DMS 273 (cell line): Measurements from ENCODE around the gene IFIH1.
A peak's percentile ranks its signal among the peaks of the same experiment; 100 is the strongest.

ENCODE experiments used
- DNase-seq: peaks from one replicate; lab custom pipeline; 2025; ENCODE audit not compliant: unreplicated experiment; lab: John Stamatoyannopoulos, UW

Gene IFIH1

DNA sequence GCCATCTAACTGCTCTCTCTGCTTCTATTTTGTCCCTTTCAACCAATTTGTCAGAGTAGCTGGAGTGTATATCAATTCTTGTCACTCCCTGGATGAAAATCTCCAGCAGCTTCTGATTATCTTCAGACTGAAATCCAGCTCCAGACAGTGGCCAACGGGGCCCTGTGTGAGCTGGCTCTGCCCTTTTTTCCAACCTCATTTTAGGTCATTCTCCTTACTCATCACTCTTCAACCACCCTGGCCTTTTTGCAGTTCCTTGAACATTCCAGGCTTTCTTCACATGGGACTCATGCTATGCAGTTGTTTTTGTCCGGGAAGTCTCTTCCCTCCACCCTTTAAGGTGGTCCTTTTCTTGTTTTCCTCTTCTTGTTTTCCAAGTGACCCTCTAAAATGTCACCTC, 59.8 kb downstream of the IFIH1 start:
- DNase-seq, result no peak

DNA sequence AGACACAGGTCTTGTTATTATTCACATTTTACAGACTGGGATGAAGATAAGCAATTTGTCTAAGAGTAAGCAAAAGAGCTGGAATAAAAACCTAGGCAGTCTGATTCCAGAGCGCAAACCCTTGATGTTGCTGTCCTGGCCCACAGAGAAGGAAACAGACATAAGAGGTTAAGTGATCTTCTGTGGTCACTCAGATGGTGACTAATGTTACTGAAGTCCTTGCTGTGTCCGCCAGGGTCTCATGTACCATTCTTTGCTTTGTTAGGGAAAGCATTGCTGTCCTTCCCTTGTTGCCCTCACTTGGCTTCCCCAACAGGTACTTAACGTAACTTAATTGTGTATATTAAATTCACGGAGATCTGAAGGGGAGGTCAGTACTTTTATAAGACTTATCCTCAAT, 60.3 kb downstream of the IFIH1 start:
- no peak for DNase-seq

DNA sequence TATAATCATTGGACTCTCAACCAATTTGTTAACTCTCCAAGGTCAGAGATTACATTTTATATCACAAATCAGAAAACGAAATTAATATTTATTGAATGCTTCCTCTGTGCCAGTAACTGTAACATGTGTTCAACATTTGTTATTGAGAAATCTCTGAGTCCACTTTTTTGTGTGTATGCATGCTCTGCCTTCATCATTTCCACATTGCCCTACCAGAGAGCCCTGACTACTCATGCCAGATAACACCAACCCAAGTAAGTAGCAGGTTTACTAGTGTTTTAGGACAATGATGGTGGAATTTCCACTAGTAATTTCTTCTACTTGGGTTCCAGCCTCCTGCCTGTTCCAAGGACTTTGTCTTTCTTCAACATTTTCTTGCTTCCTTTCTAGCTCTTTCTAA, 61.1 kb downstream of the IFIH1 start:
- DNase-seq, result no peak

DNA sequence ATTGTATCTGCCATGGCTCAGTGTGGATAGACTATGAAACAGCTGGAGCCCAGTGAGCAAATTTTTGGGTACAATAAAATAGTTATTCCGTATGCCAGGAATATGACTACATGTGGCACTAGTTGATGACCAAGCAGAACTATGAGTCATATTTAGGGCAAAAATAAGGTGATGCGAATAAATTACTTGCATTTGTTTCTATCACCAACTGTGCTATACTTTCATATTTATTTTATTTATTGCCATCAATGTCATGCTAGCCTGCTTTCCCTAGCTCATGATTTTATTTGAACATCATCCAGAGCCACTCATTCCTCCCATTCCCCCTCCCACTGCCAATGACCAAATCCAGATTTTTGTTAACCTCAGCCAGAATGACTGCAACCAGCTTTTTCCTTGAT, 61.9 kb downstream of the IFIH1 start:
- no peak for DNase-seq

DNA sequence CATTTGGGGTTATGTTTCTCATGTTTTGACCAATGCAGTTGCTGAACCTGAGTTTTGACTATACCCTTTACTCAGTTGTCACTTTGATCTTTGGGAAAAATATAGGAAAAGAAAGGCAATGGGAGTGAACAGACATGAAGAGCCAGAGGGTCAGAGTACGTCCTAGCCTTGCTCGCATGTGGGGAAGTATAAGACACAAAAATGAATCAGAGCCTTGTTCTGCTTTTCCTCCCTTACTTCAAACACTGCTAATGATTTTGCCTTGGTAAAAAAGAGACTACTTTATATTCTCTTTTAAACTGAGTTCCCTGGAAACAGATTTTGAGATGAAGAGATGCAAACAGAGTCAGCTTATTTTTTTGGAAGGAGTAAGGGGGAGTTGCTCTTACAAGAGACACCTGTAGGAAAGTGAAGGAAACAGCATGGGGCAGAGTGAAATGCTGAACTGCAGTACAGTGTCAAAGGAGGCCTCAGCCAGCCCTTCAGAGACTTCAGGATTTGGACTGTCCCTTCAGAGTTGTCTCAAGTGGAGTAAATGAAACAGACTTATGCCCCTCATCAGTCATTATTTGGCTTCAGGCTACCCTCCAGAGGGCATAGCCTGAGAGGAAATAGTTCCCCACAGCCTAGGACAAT, 64.1 kb downstream of the IFIH1 start:
- no peak for DNase-seq

DNA sequence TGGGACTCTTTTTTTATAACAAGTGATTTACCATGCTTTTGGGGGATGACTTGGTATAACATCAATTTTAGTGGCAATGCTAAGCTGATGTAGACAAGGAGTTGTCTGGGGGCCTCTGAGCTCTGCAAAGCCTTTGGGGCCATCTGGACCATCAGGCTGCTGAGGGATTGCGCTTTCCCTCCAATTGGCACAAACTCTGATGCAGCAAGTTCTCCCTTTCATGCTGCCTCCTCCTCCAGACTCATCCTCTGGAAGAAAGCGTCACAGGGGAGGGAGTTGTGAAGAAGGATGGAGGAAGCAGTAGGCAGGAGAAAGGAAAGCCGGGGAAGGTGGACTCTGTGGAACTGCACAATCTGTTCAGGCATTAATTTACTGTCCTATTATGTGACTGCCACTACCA, 65.0 kb downstream of the IFIH1 start:
- peak; percentile 3 for DNase-seq

DNA sequence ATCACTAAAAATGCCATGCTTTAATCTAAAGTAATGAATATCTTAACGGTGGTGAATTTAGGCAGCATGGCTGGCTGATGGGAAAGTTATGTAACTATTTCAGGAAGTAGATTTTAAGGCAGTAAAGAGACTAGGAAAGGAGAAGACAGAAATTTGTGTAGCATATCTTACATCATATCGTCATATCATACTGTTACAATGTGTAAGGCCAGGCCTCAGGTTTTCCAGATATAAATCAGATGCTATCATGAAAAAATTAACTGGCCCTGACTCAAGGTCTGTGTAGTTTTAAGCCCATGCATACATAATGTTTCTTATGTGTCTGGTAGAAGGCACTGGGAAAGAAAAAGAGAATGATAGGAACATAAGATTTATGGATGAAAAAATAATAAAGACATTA, 66.3 kb downstream of the IFIH1 start:
- DNase-seq, result no peak

DNA sequence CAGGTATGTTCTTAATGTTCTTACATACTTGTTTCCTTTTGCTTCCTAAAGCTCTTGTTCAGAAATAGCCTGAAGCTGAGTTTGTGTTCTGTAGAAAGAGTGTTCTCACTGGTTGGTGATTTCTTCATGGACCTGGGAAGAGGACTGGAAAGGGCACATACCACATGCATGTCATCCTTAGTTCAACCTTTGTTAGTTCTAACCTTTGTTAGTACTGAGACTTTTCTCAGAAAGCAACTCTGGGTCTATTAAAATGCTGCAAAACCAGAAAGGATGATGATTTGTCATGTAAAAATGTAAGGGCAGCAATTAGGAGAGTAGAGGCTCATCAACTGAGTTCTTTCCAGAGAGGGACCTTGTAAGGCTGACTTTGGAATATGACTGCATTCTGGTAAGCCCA, 72.7 kb downstream of the IFIH1 start:
- DNase-seq, result no peak

DNA sequence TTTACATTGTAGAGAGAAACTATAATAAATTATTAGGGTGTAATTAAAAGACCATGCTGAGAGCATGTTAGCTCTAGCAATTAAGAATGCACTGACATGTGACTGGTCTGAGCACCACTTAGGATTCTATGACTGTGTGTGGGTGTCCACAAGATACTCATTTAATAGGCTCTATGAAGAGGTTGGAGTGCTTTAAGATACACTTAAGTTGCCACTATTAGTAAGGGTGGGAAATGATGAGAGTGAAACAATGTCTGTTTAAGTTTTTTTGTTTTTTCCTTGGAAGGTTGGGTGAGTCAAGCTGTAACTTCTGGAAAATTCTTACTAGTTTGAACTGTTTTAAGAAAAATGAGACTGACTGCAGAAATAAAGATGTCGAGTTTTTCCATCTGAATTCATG, 73.4 kb downstream of the IFIH1 start:
- no peak for DNase-seq

DNA sequence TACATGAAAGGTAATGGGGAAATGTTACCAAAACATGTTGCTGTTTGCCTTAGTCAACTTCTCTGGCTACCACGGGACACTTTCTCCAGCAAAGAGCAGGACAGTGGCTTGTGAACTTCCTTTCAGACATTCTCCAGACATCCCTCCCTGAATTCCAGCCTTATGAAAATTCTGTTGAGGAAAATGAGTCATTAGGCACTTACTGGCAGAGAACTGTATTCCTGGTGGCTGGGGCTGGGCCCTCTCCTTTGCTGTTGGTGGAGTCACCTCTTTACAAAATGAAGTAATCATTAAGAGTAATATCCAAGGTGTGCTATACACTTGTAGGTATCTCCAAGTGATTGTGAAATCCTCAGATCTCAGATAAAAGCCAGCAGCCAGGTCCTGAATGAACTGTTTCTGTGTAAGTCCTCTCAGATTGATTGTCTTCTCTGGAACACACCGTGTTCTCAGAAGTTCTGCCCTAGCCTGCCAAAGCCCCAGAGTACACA, 73.9 kb downstream of the IFIH1 start:
- DNase-seq, result peak; percentile 12

DNA sequence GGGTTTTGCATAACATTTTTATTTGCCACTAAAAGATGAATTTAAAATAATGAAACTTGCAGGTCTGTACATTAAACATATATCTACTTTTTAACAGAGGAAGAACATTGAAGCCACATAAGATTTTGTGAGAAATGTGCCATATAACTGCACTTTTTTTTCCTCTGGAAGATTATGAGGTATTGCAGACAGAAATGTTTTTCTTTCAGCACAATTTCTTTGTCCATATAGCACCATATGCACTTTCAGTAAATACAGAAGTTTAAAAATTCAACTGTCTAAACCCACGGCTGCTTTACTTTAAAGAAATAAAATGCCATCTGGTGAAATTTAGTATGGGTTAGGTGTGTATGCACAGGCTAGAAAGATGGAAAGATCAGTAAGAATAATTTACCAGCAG, 74.8 kb downstream of the IFIH1 start:
- peak; percentile 47 for DNase-seq

DNA sequence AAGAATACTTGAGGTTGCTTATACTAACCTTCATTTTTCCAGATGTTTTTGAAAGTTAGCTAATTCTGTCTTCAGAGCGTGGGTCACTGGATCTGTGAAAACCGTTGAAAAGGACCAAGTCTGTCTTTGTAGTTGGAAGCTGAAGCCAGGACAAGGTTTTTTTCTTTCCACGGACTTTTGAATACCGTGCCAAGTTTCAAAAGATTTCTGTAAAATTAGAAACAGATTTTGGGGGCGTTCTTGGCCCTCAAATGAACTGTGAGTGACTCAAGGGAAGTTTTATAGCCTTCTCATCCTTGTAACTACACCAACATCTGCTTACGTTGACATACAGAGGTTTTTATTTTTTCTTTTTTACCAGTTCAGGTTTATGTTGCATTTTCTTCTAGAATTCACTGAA, 75.2 kb downstream of the IFIH1 start, which contains the start of gene FAP:
TSS of gene FAP (minus strand) at position 152 of the 400 bp plus-strand sequence. CDS start at position 34, 118 bp downstream.
- peak; percentile 68 for DNase-seq

DNA sequence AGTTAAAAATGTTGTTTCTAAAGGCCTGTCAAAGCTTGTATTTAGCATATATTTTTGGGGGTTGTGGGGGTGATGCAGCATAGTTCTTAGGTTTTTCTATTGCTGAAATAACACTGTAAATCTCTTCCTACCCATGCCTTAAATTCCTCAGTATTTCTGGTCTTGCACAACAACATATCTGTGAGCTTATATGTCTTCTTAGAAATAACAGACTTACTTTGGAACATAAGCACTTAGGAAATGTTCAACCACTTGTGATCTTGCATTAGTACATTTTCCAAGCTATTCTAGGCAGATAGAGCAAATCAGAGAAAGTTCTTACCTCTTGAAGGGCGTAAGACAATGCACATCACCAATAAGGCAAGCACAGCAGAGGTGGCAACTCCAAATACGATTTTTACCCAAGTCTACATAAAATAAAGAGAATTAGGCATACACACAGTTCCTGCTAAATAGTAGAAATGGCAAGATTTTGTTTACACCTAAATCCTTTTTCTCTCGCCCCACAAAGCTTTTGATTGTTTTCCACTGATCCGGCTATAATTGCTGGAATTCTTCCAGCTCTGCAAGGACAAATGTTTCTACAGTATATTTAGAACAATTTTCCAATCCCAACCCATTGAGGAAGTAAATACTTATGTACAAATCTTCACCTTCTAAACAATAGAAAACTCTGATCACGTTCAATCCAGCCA, 75.8 kb downstream of the IFIH1 start:
- peak; percentile 32 for DNase-seq

DNA sequence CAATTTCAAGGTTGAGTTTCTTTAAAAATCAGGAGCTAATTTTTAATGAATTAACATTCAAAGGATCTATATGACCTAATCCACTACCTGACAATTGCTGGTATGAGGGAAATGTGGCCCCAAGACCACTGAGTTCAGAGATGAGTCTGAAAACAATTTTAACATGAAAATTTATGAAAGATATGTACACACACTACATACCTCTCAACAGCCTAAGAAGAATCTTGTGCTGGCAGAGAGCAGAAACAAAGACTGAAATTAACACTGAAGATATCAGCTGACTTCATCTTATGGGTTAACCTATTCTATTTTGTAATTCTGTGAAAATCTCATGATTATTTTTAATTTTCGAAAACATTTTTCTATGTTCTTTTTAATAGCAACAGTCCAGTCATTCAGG, 76.9 kb downstream of the IFIH1 start:
- no peak for DNase-seq

DNA sequence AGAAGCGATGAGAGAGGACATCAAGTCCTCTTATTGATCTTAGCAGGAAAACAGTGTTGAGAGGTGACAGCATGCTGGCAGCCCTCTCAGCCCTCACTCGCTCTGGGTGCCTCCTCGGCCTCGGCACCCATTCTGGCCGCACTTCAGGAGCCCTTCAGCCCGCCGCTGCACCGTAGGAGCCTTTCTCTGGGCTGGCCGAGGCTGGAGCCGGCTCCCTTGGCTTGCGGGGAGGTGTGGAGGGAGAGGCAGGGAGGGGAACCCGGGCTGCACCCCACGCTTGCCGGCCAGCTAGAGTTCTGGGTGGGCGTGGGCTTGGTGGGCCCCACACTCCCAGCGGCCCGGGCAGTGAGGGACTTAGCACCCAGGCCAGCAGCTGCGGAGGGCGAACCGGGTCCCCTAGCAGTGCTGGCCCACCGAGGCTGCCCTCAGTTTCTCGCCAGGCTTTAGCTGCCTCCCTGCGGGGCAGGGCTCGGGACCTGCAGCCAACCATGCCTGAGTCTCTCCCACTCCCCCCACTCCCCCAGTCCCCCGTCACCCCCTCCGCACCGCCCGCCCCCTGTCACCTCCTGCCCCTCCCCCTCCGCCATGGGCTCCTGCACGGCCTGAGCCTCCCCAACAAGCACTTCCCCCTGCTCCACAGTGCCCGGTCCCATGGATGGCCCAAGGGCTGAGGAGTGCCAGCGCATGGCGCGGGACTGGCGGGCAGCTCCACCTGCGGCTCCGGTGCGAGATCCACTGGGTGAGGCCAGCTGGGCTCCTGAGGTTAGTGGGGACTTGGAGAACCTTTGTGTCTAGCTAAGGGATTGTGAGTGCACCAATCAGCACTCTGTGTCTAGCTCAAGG, 83.6 kb downstream of the IFIH1 start:
- no peak for DNase-seq

DNA sequence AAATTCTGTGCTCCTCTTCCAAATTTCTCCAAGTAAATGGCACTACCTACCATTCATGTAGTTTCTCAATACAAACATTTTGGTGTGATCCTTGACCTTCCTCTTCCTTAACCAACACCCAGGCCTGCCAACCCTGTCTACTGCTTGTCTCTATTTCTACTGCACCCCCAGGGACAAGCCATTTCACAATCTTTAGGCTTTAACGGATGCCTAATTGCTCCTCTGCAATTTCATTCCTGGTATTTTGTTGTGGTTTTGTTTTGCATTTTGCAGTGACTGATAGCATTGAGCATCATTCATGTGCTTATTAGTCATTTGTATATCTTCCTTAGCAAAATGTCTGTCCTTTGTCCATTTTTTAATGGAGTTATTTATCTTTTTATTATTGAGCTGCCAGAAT, 85.3 kb downstream of the IFIH1 start:
- DNase-seq, result no peak

DNA sequence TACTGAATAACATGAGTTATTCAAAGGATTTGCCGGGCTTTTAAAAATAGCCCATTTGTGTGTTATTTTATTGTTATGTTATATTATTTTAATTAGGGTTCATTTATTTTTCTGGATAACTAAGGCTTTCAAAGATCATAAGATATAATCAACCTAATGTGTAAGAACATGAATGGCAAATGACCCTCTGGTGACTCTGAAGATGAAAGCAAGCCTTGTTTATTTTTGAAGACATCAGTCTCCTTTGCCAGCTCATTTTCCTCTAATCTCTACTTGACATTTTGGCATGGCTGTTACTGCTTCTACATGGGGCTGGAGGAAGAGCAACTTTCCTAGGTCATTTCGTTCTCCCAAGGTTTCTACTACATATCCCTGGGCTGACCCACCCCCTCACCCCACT, 85.8 kb downstream of the IFIH1 start:
- DNase-seq, result no peak

DNA sequence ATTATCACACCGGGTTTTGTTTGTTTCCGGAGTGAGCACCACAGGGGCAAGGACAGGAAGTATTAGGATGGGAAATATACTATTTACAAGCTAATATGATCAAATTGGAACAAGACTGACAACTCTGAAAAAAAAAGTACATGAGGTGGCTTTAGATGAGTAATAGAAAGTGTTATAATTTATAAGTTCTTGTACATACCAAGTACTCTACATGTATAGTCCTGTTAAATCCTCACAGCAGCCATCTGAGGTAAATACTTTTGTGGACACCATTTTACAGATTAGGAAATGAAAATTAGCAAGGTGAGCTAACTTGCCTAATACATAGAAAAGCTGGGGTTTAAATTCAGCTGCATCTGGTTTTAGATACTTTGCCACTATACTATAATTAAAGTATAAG, 86.5 kb downstream of the IFIH1 start:
- no peak for DNase-seq

DNA sequence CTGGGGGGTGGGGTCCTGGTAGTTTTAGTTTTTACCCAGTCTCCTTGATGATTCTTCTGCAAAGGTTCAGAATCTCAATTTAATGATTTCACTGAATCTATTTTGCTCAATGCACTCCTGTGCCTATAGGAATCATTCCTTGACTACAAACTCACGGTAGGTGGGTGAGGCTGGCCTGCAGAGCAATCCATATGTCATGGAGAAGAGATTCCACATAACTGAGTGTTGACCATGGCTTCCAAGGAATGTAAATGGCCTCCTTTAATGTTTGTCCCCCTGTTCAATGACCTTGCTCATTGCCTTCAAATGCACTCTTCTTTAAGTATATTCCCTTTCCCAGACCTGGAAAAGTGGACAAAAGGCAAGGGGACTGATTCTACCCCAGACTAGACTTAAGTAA, 87.7 kb downstream of the IFIH1 start:
- DNase-seq, result no peak

DNA sequence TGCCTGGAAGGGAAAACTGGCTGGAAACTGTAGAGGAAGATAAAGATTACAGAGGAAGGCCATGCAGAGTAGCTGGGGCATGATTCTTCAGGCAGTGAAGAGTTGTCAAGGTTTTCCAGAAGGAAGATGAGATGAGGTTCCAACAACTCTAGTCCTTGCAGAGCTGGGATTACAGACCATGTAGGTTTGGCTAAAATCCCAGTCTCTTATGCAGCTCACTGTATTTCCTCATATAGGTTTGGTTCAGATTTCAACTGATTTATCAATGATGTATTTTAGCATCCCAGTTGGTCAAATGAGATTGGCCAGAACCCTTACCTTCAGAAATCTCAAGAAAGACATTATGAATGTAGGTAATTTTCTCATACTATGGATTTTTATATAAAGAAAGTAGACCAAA, 91.6 kb downstream of the IFIH1 start:
- no peak for DNase-seq

DNA sequence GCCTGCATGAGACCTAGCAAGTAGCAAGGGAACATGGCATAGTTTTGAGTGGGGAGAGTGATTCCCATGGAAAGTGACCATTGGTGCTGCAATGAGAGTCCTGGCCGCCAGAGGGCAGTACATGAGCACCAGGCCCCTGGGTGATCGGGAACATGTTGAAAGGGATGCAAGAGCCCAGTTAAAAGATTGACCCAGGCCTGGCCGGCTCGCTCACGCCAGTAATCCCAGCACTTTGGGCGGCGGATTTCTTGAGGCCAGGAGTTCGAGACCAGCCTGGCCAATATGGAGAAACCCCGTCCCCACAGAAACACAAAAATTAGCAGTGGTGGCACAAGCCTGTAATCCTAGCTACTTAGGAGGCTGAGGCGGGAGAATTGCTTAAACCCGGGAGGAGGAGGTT, 97.4 kb downstream of the IFIH1 start:
- DNase-seq, result peak; percentile 62

DNA sequence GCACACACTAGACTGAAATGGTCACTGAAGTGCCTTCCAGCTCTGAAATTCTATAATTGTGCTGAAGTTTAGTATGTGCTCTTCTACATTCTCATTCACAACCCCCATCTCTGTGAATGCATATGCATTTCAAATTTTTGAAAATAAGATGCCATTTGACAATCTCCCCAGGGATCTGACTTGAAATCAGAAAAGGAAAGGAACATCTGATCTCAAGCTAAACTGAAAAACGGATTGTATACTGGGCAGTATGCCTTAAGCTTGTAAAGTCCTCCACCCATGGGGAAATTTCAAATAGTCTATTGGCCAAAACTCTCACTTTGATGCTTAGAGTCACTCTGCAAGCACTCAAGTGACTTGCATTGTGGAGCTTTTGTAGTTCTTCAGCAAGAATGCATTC, 98.1 kb downstream of the IFIH1 start:
- peak; percentile 10 for DNase-seq
